ENCODE measurements around the gene ABHD16A. TPM values are rescaled to one million over a fixed set of nuclear protein-coding genes. Genes with fewer than 3 reads are reported as not detected.
A peak's percentile ranks its signal among the peaks of the same experiment; 100 is the strongest.

The ABHD16A gene
- polyA plus RNA-seq, 2 of the 4 experiments (the other 2 are of a cell fraction) = 16.6 to 22.3 TPM

- ATAC-seq = no peak
These were observed 12.1 kb downstream of the ABHD16A start for GRCh38 chr6:31691078-31691463.

GRCh38 chr6:31690231-31691077 lies 12.7 kb downstream of the ABHD16A start:
- Histone ChIP-seq H3K4me2 (no peak overlapping the region), H3K27ac (no peak overlapping the region), H3K4me1 (no peaks in the 10 kb centered on the region; the same call in 2 of the 3 replicates), H3K9me3 (no peaks in the 10 kb centered on the region), H3K4me3 (no peak overlapping the region)
- FAIRE-seq = no peak
- ChIA-PET CTCF (interaction anchor here (0.6 to 2.9 kb wide), 6 partner anchors 9 to 173 kb away, joined by 3 to 11 read pairs (median 4); partner anchors contain the start of genes LY6G5B, LY6G5C and NEU1), POLR2A (no interaction called here)
- TF ChIP-seq ELK1 (IDR thresholded peaks at IDR 0.05; ENCODE audit: low read depth, low read length) = no peak
- TF ChIP-seq POLR2A (IDR thresholded peaks at IDR 0.05; ENCODE audit: low read length) = no peak
- TF ChIP-seq JUNB (IDR thresholded peaks at IDR 0.05) = no peak
- no peak for TF ChIP-seq CBX2 (IDR thresholded peaks at IDR 0.05; ENCODE audit: borderline replicate concordance, low read depth)
- TF ChIP-seq SREBF2 (IDR thresholded peaks at IDR 0.05) = no peak
- TF ChIP-seq RARB (CRISPR knock-in tag; IDR thresholded peaks at IDR 0.05) = no peak
- TF ChIP-seq TFCP2L1 (CRISPR knock-in tag; IDR thresholded peaks at IDR 0.05) = no peak
- no peak for TF ChIP-seq FOSB (CRISPR knock-in tag; IDR thresholded peaks at IDR 0.05)
- TF ChIP-seq POLR2AphosphoS2 (conservative IDR thresholded peaks at IDR 0.05; ENCODE audit: low read length) = no peak
- no peak for TF ChIP-seq RFX5 (IDR thresholded peaks at IDR 0.05)
- no peak for TF ChIP-seq HOXA7 (CRISPR knock-in tag; IDR thresholded peaks at IDR 0.05)
- TF ChIP-seq, protein P1, sequence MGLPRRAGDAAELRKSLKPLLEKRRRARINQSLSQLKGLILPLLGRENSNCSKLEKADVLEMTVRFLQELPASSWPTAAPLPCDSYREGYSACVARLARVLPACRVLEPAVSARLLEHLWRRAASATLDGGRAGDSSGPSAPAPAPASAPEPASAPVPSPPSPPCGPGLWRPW (IDR thresholded peaks at IDR 0.05) = no peak
- TF ChIP-seq JUN (IDR thresholded peaks at IDR 0.05) = no peak
- no peak for TF ChIP-seq CBX8 (IDR thresholded peaks at IDR 0.05)
- TF ChIP-seq PBX3 (IDR thresholded peaks at IDR 0.05) = no peak
- 59% methylated on average over 9 of the region's 10 CpGs for WGBS (ENCODE audit: missing lambda C conversion rate)
- peak in 1 of 2 experiments; percentile 29; a peak in 2 of 6 replicates for ATAC-seq
- no peak for DNase-seq (ENCODE audit: low read depth in 1 of 2, low spot score in 1 of 2)

More at GRCh38 chr6:31691078-31691463, 12.1 kb downstream of the ABHD16A start:
- no peak overlapping the region for H3K27ac ChIP-seq
- TF ChIP-seq CBX8 (IDR thresholded peaks at IDR 0.05) (no peak), ATOH8 (CRISPR knock-in tag; IDR thresholded peaks at IDR 0.05; ENCODE audit: low read depth) (no peak), HOXB13 (CRISPR knock-in tag; IDR thresholded peaks at IDR 0.05; ENCODE audit: low read depth) (no peak), NPAS2 (CRISPR knock-in tag; IDR thresholded peaks at IDR 0.05; ENCODE audit: borderline replicate concordance) (no peak), JUNB (IDR thresholded peaks at IDR 0.05) (no peak), ELK1 (IDR thresholded peaks at IDR 0.05; ENCODE audit: low read depth, low read length) (no peak), CBX2 (IDR thresholded peaks at IDR 0.05; ENCODE audit: borderline replicate concordance, low read depth) (no peak), FOSB (CRISPR knock-in tag; IDR thresholded peaks at IDR 0.05) (no peak), CHD4 (IDR thresholded peaks at IDR 0.05; ENCODE audit: borderline replicate concordance) (no peak), RARB (CRISPR knock-in tag; IDR thresholded peaks at IDR 0.05) (no peak), SMC3 (IDR thresholded peaks at IDR 0.05) (no peak), POLR2AphosphoS2 (conservative IDR thresholded peaks at IDR 0.05; ENCODE audit: low read length) (no peak)
- 84% methylated on average over 6 of the region's 6 CpGs for WGBS (ENCODE audit: missing lambda C conversion rate)
- no peak overlapping the region for H3K4me2 ChIP-seq
- DNase-seq (ENCODE audit: low read depth in 1 of 2, low spot score in 1 of 2) (no peak), FAIRE-seq (no peak)
- no peaks in the 10 kb centered on the region for H3K9me3 ChIP-seq
- POLR2A ChIA-PET = no interaction called here
- H3K4me1 ChIP-seq = no peaks in the 10 kb centered on the region; the same call in 2 of the 3 replicates
- CTCF ChIA-PET = interaction anchor here (1.2 to 2.9 kb wide), 3 partner anchors 11 to 172 kb away, joined by 4 to 11 read pairs (median 4); partner anchors contain the start of genes LY6G5B, LY6G5C and NEU1
- H3K4me3 ChIP-seq = no peak overlapping the region

All from A549 (cell line).